Keratinocyte (primary cell): Measurements from ENCODE around the gene KIFC3. TPM values are rescaled to one million over a fixed set of nuclear protein-coding genes. Genes with fewer than 3 reads are reported as not detected.

Experiments
- DNase-seq: peaks from one replicate; pipeline ENCODE4 v3.0.0-alpha.2; 2011; ENCODE audit warnings: low read depth, missing footprints, low spot score
- FAIRE-seq: peaks from 2 replicates; lab custom pipeline; 2011; peaks lifted over from hg19 to GRCh38; lab: Jason Lieb, UNC
- H2AFZ ChIP-seq: 2 replicates; pipeline ENCODE4 v1.6.0; 2012; ENCODE audit warnings: low read length, control low read depth, inconsistent platforms; ENCODE audit not compliant: control insufficient read depth
- H3K27ac ChIP-seq: 2 replicates; pipeline ENCODE4 v1.5.1; 2011; ENCODE audit warnings: low read length; ENCODE audit not compliant: control insufficient read depth, insufficient read depth
- H3K27me3 ChIP-seq: 3 replicates; pipeline ENCODE4 v1.6.0; 2011; ENCODE audit warnings: low read length; ENCODE audit not compliant: control insufficient read depth, insufficient read depth; ENCODE audit errors: extremely low read depth
- H3K36me3 ChIP-seq, 2 experiments: 2 replicates in 1 of 2; 3 replicates in 1 of 2; pipeline ENCODE4 v1.5.1; 2011; ENCODE audit warnings: low read length in 2 of 2, mild to moderate bottlenecking in 1 of 2; ENCODE audit not compliant: control insufficient read depth in 2 of 2, insufficient read depth in 2 of 2; ENCODE audit errors: extremely low read depth in 1 of 2
- H3K4me1 ChIP-seq: 3 replicates; pipeline ENCODE4 v1.5.1; 2011; ENCODE audit warnings: low read length; ENCODE audit not compliant: control insufficient read depth, insufficient read depth; ENCODE audit errors: extremely low read depth
- H3K4me2 ChIP-seq: 3 replicates; pipeline ENCODE4 v1.6.0; 2011; ENCODE audit warnings: low read depth, low read length; ENCODE audit not compliant: control insufficient read depth, insufficient read depth; ENCODE audit errors: extremely low read depth
- H3K4me3 ChIP-seq, 3 experiments: fragments of 200-600 bp in 1 of 3; sonication (generic) in 1 of 3; 2 replicates in 2 of 3; 3 replicates in 1 of 3; pipeline ENCODE4 v1.5.1; 2011 to 2016; ENCODE audit warnings: low read length in 3 of 3, mild to moderate bottlenecking in 3 of 3, control low read depth in 2 of 3, inconsistent platforms in 1 of 3, low read depth in 1 of 3, mixed read lengths in 1 of 3, mixed run types in 1 of 3, moderate library complexity in 1 of 3; ENCODE audit not compliant: control insufficient read depth in 2 of 3, insufficient read depth in 2 of 3; ENCODE audit errors: extremely low read depth in 1 of 3
- H3K79me2 ChIP-seq: 2 replicates; pipeline ENCODE4 v1.6.0; 2012; ENCODE audit warnings: low read length; ENCODE audit not compliant: control insufficient read depth, insufficient read depth
- H3K9ac ChIP-seq: 3 replicates; pipeline ENCODE4 v1.6.0; 2011; ENCODE audit warnings: low read length; ENCODE audit not compliant: control insufficient read depth, insufficient read depth; ENCODE audit errors: extremely low read depth
- H3K9me1 ChIP-seq: 3 replicates; pipeline ENCODE4 v1.6.0; 2011; ENCODE audit warnings: low read length; ENCODE audit not compliant: control insufficient read depth, insufficient read depth; ENCODE audit errors: extremely low read depth
- H3K9me3 ChIP-seq: 2 replicates; pipeline ENCODE4 v1.5.1; 2012; ENCODE audit warnings: low read depth, low read length; ENCODE audit not compliant: control insufficient read depth
- H4K20me1 ChIP-seq: 3 replicates; pipeline ENCODE4 v1.6.0; 2011; ENCODE audit warnings: low read length; ENCODE audit not compliant: control insufficient read depth, insufficient read depth; ENCODE audit errors: extremely low read depth
- EZH2 ChIP-seq: IDR thresholded peaks from one replicate; pipeline ENCODE4 v1.6.1; 2012; ENCODE audit warnings: inconsistent platforms, mild to moderate bottlenecking, low read length, moderate library complexity
- dilution Hi-C: fragments of 300-500 bp; cut with MboI; formaldehyde crosslinking; loops from one replicate; pipeline ENCODE4 v1.7.0; 2020; ENCODE audit warnings: low sequenced_read_pairs; ENCODE audit not compliant: extremely low pct_ligation_motif_present
- polyA plus RNA-seq, 5 experiments: library from polyadenylated mRNA; depleted of rRNA in 3 of 5; stranded (reverse) in 3 of 5; stranded (forward) in 1 of 5; unstranded in 1 of 5; fragments of >200 nt; gene quantifications; 1 replicate in 1 of 5; 2 replicates in 3 of 5; 3 replicates in 1 of 5; pipeline versions ENCODE4 v1.2.1 to v1.2.3, GENCODE V29; 2011 to 2012; ENCODE audit warnings: missing spikeins in 2 of 5, low read depth in 1 of 5, low replicate concordance in 1 of 5
- TF ChIP-seq, protein P1 (sequence below), 3 experiments: IDR thresholded peaks in 1 of 3; conservative IDR thresholded peaks in 1 of 3; optimal IDR thresholded peaks in 1 of 3; 2 replicates in 2 of 3; 3 replicates in 1 of 3; pipeline versions ENCODE3 to v1.5.1; 2011; ENCODE audit warnings: low read length in 3 of 3, mild to moderate bottlenecking in 3 of 3, moderate library complexity in 2 of 3, control low read depth in 1 of 3, inconsistent platforms in 1 of 3; ENCODE audit not compliant: insufficient read depth in 2 of 3; ENCODE audit errors: extremely low read depth in 1 of 3

The KIFC3 gene
- polyA plus RNA-seq, 1 donor (not counting 4 experiments of a cell fraction or from before 2014, with no cell fraction given) = 22.7 TPM

GRCh38 chr16:57753448-57754353, 48.6 kb downstream of the KIFC3 start:
- no peak overlapping the region for H3K27ac ChIP-seq

DNA sequence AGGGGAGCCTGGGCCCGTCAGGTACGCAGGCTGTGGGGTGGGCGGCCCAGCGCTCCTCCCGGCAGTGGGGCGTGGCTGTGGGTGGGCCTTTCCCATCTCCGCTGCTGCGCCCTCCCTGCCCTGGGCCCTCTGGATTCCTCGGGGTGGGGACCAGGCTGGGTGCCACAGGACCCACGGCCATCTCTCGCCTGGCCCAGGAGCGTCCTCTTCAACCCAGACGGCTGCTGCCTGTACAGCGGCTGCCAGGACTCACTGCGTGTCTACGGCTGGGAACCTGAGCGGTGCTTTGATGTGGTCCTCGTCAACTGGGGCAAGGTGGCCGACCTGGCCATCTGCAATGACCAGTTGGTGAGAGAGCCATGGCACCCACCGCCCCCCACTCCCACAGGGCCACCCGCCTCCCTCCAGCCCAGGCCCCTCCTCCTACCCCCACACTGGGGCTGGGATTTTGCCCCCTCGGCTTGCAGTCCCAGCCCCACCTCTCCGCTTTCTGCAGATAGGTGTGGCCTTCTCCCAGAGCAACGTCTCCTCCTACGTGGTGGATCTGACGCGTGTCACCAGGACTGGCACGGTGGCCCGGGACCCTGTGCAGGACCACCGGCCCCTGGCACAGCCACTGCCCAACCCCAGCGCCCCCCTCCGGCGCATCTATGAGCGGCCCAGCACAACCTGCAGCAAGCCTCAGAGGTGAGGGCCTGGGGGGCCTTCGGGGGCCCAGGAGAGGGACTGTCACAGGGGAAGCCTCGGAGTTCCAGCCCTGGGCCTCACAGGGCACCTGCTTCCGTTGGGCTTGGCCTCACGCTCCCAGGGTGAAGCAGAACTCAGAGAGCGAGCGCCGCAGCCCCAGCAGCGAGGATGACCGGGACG, 49.5 kb downstream of the KIFC3 start:
- no peak overlapping the region for H3K4me3 ChIP-seq
- peaks cover 5 to 22% of the 10 kb centered on the region in 2 experiments for H3K36me3 ChIP-seq
- H3K9me3 ChIP-seq = no peaks in the 10 kb centered on the region
- H4K20me1 ChIP-seq = peaks cover 6% of the 10 kb centered on the region
- no peaks in the 10 kb centered on the region for H3K79me2 ChIP-seq
- H3K4me1 ChIP-seq = no peaks in the 10 kb centered on the region
- H3K27me3 ChIP-seq = no peaks in the 10 kb centered on the region
- H2AFZ ChIP-seq = no peak overlapping the region
- H3K9me1 ChIP-seq = no peaks in the 10 kb centered on the region
- no peak for DNase-seq
- TF ChIP-seq EZH2 = no peak
- TF ChIP-seq, protein P1, sequence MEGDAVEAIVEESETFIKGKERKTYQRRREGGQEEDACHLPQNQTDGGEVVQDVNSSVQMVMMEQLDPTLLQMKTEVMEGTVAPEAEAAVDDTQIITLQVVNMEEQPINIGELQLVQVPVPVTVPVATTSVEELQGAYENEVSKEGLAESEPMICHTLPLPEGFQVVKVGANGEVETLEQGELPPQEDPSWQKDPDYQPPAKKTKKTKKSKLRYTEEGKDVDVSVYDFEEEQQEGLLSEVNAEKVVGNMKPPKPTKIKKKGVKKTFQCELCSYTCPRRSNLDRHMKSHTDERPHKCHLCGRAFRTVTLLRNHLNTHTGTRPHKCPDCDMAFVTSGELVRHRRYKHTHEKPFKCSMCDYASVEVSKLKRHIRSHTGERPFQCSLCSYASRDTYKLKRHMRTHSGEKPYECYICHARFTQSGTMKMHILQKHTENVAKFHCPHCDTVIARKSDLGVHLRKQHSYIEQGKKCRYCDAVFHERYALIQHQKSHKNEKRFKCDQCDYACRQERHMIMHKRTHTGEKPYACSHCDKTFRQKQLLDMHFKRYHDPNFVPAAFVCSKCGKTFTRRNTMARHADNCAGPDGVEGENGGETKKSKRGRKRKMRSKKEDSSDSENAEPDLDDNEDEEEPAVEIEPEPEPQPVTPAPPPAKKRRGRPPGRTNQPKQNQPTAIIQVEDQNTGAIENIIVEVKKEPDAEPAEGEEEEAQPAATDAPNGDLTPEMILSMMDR (optimal IDR thresholded peaks at IDR 0.05 in 1 of 3, IDR thresholded peaks at IDR 0.05 in 1 of 3, conservative IDR thresholded peaks at IDR 0.05 in 1 of 3; ENCODE audit: extremely low read depth in 1 of 3, insufficient read depth in 2 of 3, low read length in 3 of 3) = no peak
- H3K9ac ChIP-seq = no peak overlapping the region
- no peak overlapping the region for H3K4me2 ChIP-seq
- no peak overlapping the region for H3K27ac ChIP-seq
- dilution Hi-C loops = no loop called here
- no peak for FAIRE-seq

More at GRCh38 chr16:57753448-57754353, 48.6 kb downstream of the KIFC3 start:
- no peak overlapping the region for H2AFZ ChIP-seq
- H3K79me2 ChIP-seq = no peaks in the 10 kb centered on the region
- no peaks in the 10 kb centered on the region for H3K9me1 ChIP-seq
- H3K4me3 ChIP-seq = no peak overlapping the region
- TF ChIP-seq EZH2 = no peak
- TF ChIP-seq, protein P1 (optimal IDR thresholded peaks at IDR 0.05 in 1 of 3, IDR thresholded peaks at IDR 0.05 in 1 of 3, conservative IDR thresholded peaks at IDR 0.05 in 1 of 3; ENCODE audit: extremely low read depth in 1 of 3, insufficient read depth in 2 of 3, low read length in 3 of 3) = no peak
- no peak overlapping the region for H3K4me2 ChIP-seq
- H4K20me1 ChIP-seq = peaks cover 6% of the 10 kb centered on the region
- DNase-seq (no peak), FAIRE-seq (no peak)
- H3K4me1 ChIP-seq = no peaks in the 10 kb centered on the region
- dilution Hi-C loops = no loop called here
- no peaks in the 10 kb centered on the region for H3K9me3 ChIP-seq
- H3K27me3 ChIP-seq = no peaks in the 10 kb centered on the region
- no peak overlapping the region for H3K9ac ChIP-seq
- H3K36me3 ChIP-seq = peaks cover 5 to 20% of the 10 kb centered on the region in 2 experiments
